ENCODE data around the gene CD74. TPM values are rescaled to one million over a fixed set of nuclear protein-coding genes. Genes with fewer than 3 reads are reported as not detected.

The CD74 gene
- total RNA-seq, 6 donors from 2014 or later = 957 to 4,783 (median 3,180) TPM

- DNase-seq (no peak), ATAC-seq (ENCODE audit: low FRiP score in 2 of 2) (no peak)
- Histone ChIP-seq H3K27ac (no peak overlapping the region), H3K4me3 (no peak overlapping the region), H3K4me1 (peaks cover 15 to 24% (median 22%) of the 10 kb centered on the region in 4 donors), H3K27me3 (no peaks in the 10 kb centered on the region), H3K36me3 (peaks cover 36 to 56% (median 46%) of the 10 kb centered on the region in 4 donors), H3K9me3 (no peaks in the 10 kb centered on the region)
- no peak for TF ChIP-seq CTCF (IDR thresholded peaks at IDR 0.05)
- WGBS, 2 donors = 90 to 91% methylated on average over 6 of the region's 6 CpGs
These were observed 34.5 kb upstream of the CD74 start for GRCh38 chr5:150447188-150447587.

DNA sequence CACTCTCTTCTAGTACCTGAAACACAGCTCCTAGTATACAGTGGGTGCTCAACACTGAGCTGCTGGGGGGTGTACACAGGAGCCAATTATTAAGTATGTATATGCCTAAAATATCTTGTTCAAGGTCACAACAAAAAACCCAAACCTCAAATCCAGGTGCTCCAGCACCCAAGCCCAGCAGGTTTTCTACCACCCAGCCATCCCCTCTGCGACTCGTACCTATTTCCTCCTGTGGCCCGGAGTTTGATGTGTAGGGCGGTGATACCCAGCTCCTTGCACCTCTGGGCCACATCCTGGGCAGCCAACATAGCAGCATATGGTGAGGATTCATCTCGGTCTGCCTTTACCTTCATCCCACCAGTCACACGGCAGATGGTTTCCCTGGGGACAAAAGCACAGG, 33.9 kb upstream of the CD74 start:
- no peaks in the 10 kb centered on the region for H3K9me3 ChIP-seq
- no peaks in the 10 kb centered on the region for H3K27me3 ChIP-seq
- H3K4me1 ChIP-seq = peaks cover 15 to 24% (median 22%) of the 10 kb centered on the region in 4 donors
- TF ChIP-seq CTCF (IDR thresholded peaks at IDR 0.05) = no peak
- TF ChIP-seq POLR2AphosphoS5 (IDR thresholded peaks at IDR 0.05) = no peak
- no peak for TF ChIP-seq EP300 (IDR thresholded peaks at IDR 0.05)
- no peak for TF ChIP-seq POLR2A (IDR thresholded peaks at IDR 0.05)
- no peak overlapping the region for H3K27ac ChIP-seq
- WGBS, 2 donors = 92 to 97% methylated on average over 6 of the region's 6 CpGs
- peaks cover 36 to 62% (median 49%) of the 10 kb centered on the region in 4 donors for H3K36me3 ChIP-seq
- no peak for DNase-seq
- no peak overlapping the region for H3K4me3 ChIP-seq
- no peak for ATAC-seq (ENCODE audit: low FRiP score in 2 of 2)

- 90 to 92% methylated on average over 2 of the region's 2 CpGs for WGBS, 2 donors
- Histone ChIP-seq H3K27me3 (no peaks in the 10 kb centered on the region), H3K36me3 (peaks cover 36 to 62% (median 50%) of the 10 kb centered on the region in 4 donors), H3K4me3 (no peak overlapping the region), H3K4me1 (peaks cover 15 to 24% (median 22%) of the 10 kb centered on the region in 4 donors), H3K9me3 (no peaks in the 10 kb centered on the region), H3K27ac (no peak overlapping the region)
- no peak for ATAC-seq (ENCODE audit: low FRiP score in 2 of 2)
- DNase-seq = no peak
- TF ChIP-seq CTCF (IDR thresholded peaks at IDR 0.05) (no peak), POLR2AphosphoS5 (IDR thresholded peaks at IDR 0.05) (no peak), EP300 (IDR thresholded peaks at IDR 0.05) (no peak), POLR2A (IDR thresholded peaks at IDR 0.05) (no peak)
These were observed 33.4 kb upstream of the CD74 start for GRCh38 chr5:150446088-150446487.

- TF ChIP-seq POLR2A (IDR thresholded peaks at IDR 0.05) = no peak
- no peak overlapping the region for H3K4me3 ChIP-seq
- ATAC-seq (ENCODE audit: low FRiP score in 2 of 2) = no peak
- peaks cover 36 to 64% (median 50%) of the 10 kb centered on the region in 4 donors for H3K36me3 ChIP-seq
- peaks cover 15 to 24% (median 22%) of the 10 kb centered on the region in 4 donors for H3K4me1 ChIP-seq
- H3K9me3 ChIP-seq = no peaks in the 10 kb centered on the region
- DNase-seq = no peak
- no peaks in the 10 kb centered on the region for H3K27me3 ChIP-seq
- WGBS, 2 donors = 87 to 89% methylated on average over 9 of the region's 9 CpGs
- no peak overlapping the region for H3K27ac ChIP-seq
These were observed 32.1 kb upstream of the CD74 start for GRCh38 chr5:150444770-150445169.

- no peaks in the 10 kb centered on the region for H3K27me3 ChIP-seq
- no peak for ATAC-seq (ENCODE audit: low FRiP score in 2 of 2)
- H3K4me3 ChIP-seq = no peak overlapping the region
- H3K27ac ChIP-seq = no peak overlapping the region
- H3K4me1 ChIP-seq = peaks cover 10 to 18% (median 17%) of the 10 kb centered on the region in 4 donors
- WGBS, 2 donors = 82 to 84% methylated on average over 15 of the region's 15 CpGs
- H3K9me3 ChIP-seq = no peaks in the 10 kb centered on the region
- DNase-seq = no peak
- TF ChIP-seq EP300 (IDR thresholded peaks at IDR 0.05) (no peak), POLR2A (IDR thresholded peaks at IDR 0.05) (no peak), POLR2AphosphoS5 (IDR thresholded peaks at IDR 0.05) (no peak), CTCF (IDR thresholded peaks at IDR 0.05) (no peak)
- peaks cover 36 to 64% (median 50%) of the 10 kb centered on the region in 4 donors for H3K36me3 ChIP-seq
These were observed 30.7 kb upstream of the CD74 start for GRCh38 chr5:150443242-150444075.
